Activated naive CD4-positive, alpha-beta T cell treated with anti-CD3 and anti-CD28 coated beads for 36 hours (primary cell): ENCODE data around the gene ROBO3. TPM values are rescaled to one million over a fixed set of nuclear protein-coding genes. Genes with fewer than 3 reads are reported as not detected.

Experiments
- CTCF ChIA-PET: fragments of 350-600 bp; sonication (Branson Sonifier 250); formaldehyde crosslinking; loops from one replicate; lab custom pipeline; 2021; ENCODE audit warnings: antibody characterized with exemption; lab: Charles Lee
- DNase-seq: peaks from one replicate; pipeline ENCODE4 v3.0.0-alpha.2; 2020
- H3K27ac Mint-ChIP-seq: one replicate; pipeline ENCODE4 v1.8.0; 2021; ENCODE audit warnings: mild to moderate bottlenecking, mixed read lengths
- H3K27me3 Mint-ChIP-seq: one replicate; pipeline ENCODE4 v1.8.0; 2021; ENCODE audit warnings: low read depth, mixed read lengths
- H3K36me3 Mint-ChIP-seq: one replicate; pipeline ENCODE4 v1.8.0; 2021; ENCODE audit warnings: low read depth, mixed read lengths
- H3K4me1 Mint-ChIP-seq: one replicate; pipeline ENCODE4 v1.8.0; 2021; ENCODE audit warnings: low read depth, mixed read lengths
- H3K4me3 Mint-ChIP-seq: one replicate; pipeline ENCODE4 v1.8.0; 2021; ENCODE audit warnings: mild to moderate bottlenecking, moderate library complexity, mixed read lengths
- H3K9me3 Mint-ChIP-seq: one replicate; pipeline ENCODE4 v1.8.0; 2021; ENCODE audit warnings: mixed read lengths
- intact Hi-C: fragments of 100-400 bp; cut with micrococcal nuclease; formaldehyde crosslinking; loops from one replicate; pipeline ENCODE4 v1.15.1; 2023
- total RNA-seq, 2 experiments: library from RNA; stranded (reverse); gene quantifications; one replicate each; pipeline ENCODE4 v1.2.3, GENCODE V29; 2021

The ROBO3 gene
- total RNA-seq, 2 experiments from 2014 or later = 24.2 to 24.5 TPM

- H3K4me1 Mint-ChIP-seq = peaks cover 8% of the 10 kb centered on the region
- H3K9me3 Mint-ChIP-seq = no peaks in the 10 kb centered on the region
- intact Hi-C loops = no loop called here
- DNase-seq = no peak
- H3K27ac Mint-ChIP-seq = no peak overlapping the region
- CTCF ChIA-PET = no interaction called here
- H3K4me3 Mint-ChIP-seq = no peak overlapping the region
- no peaks in the 10 kb centered on the region for H3K36me3 Mint-ChIP-seq
- H3K27me3 Mint-ChIP-seq = peaks cover 6% of the 10 kb centered on the region
These were observed 31.0 kb downstream of the ROBO3 start for GRCh38 chr11:124896071-124896750.

GRCh38 chr11:124896821-124897391 lies 31.7 kb downstream of the ROBO3 start:
- Mint-ChIP-seq H3K4me1 (peaks cover 8% of the 10 kb centered on the region), H3K27me3 (peaks cover 7% of the 10 kb centered on the region), H3K36me3 (no peaks in the 10 kb centered on the region), H3K4me3 (no peak overlapping the region), H3K27ac (no peak overlapping the region), H3K9me3 (no peaks in the 10 kb centered on the region)
- intact Hi-C loops = no loop called here
- CTCF ChIA-PET = no interaction called here
- DNase-seq = no peak

GRCh38 chr11:124897674-124898262 lies 32.5 kb downstream of the ROBO3 start, which contains the start of gene ROBO4:
ROBO4 (minus strand) TSS chr11:124897865; CDS start chr11:124897795, 70 bp downstream.
- H3K27ac Mint-ChIP-seq = no peak within 1 kb of the TSS
- H3K27me3 Mint-ChIP-seq = peaks cover 7% of the 10 kb centered on the region
- no peak for DNase-seq
- H3K9me3 Mint-ChIP-seq = no peaks in the 10 kb centered on the region
- CTCF ChIA-PET = interaction anchor here (1.2 kb wide), 2 partner anchors 13 to 15 kb away, joined by 3 read pairs; no protein-coding TSS in a partner anchor
- H3K4me1 Mint-ChIP-seq = peaks cover 8% of the 10 kb centered on the region
- intact Hi-C loops = no loop called here
- H3K36me3 Mint-ChIP-seq = no peaks in the 10 kb centered on the region
- H3K4me3 Mint-ChIP-seq = no peak within 1 kb of the TSS

GRCh38 chr11:124898263-124898680 lies 33.0 kb downstream of the ROBO3 start:
- no peak for DNase-seq
- peaks cover 6% of the 10 kb centered on the region for H3K4me1 Mint-ChIP-seq
- no peak overlapping the region for H3K27ac Mint-ChIP-seq
- H3K4me3 Mint-ChIP-seq = no peak overlapping the region
- peaks cover 7% of the 10 kb centered on the region for H3K27me3 Mint-ChIP-seq
- no peaks in the 10 kb centered on the region for H3K36me3 Mint-ChIP-seq
- CTCF ChIA-PET = interaction anchor here (1.2 kb wide), 2 partner anchors 14 kb away, joined by 3 read pairs; no protein-coding TSS in a partner anchor
- H3K9me3 Mint-ChIP-seq = no peaks in the 10 kb centered on the region
- intact Hi-C loops = no loop called here

GRCh38 chr11:124898711-124899110 lies 33.5 kb downstream of the ROBO3 start:
- Mint-ChIP-seq H3K9me3 (no peaks in the 10 kb centered on the region), H3K4me1 (peaks cover 6% of the 10 kb centered on the region), H3K36me3 (no peaks in the 10 kb centered on the region), H3K27me3 (peaks cover 7% of the 10 kb centered on the region), H3K27ac (no peak overlapping the region), H3K4me3 (no peak overlapping the region)
- intact Hi-C loops = no loop called here
- CTCF ChIA-PET = interaction anchor here (1.2 kb wide), 2 partner anchors 14 kb away, joined by 3 read pairs; no protein-coding TSS in a partner anchor
- DNase-seq = no peak

- Mint-ChIP-seq H3K4me1 (peaks cover 6% of the 10 kb centered on the region), H3K36me3 (no peaks in the 10 kb centered on the region), H3K9me3 (no peaks in the 10 kb centered on the region), H3K4me3 (no peak overlapping the region), H3K27ac (no peak overlapping the region), H3K27me3 (peaks cover 8% of the 10 kb centered on the region)
- CTCF ChIA-PET = interaction anchor here (0.8 kb wide), 1 partner anchor 11 kb away, joined by 3 read pairs; no protein-coding TSS in a partner anchor
- intact Hi-C loops = no loop called here
- DNase-seq = no peak
These were observed 34.3 kb downstream of the ROBO3 start for GRCh38 chr11:124899383-124900145.

- peaks cover 6% of the 10 kb centered on the region for H3K4me1 Mint-ChIP-seq
- DNase-seq = no peak
- CTCF ChIA-PET = no interaction called here
- no peak overlapping the region for H3K27ac Mint-ChIP-seq
- H3K27me3 Mint-ChIP-seq = peaks cover 10% of the 10 kb centered on the region
- intact Hi-C loops = no loop called here
- H3K4me3 Mint-ChIP-seq = no peak overlapping the region
- no peaks in the 10 kb centered on the region for H3K36me3 Mint-ChIP-seq
- no peaks in the 10 kb centered on the region for H3K9me3 Mint-ChIP-seq
These were observed 35.2 kb downstream of the ROBO3 start for GRCh38 chr11:124900464-124900863.

GRCh38 chr11:124902616-124903015 lies 37.4 kb downstream of the ROBO3 start:
- intact Hi-C loops = no loop called here
- peaks cover 3% of the 10 kb centered on the region for H3K4me1 Mint-ChIP-seq
- no peak for DNase-seq
- H3K27me3 Mint-ChIP-seq = peaks cover 7% of the 10 kb centered on the region
- no peak overlapping the region for H3K27ac Mint-ChIP-seq
- H3K4me3 Mint-ChIP-seq = no peak overlapping the region
- H3K36me3 Mint-ChIP-seq = no peaks in the 10 kb centered on the region
- CTCF ChIA-PET = interaction anchor here (0.7 to 0.9 kb wide), 2 partner anchors 11 to 500 kb away, joined by 3 read pairs; no protein-coding TSS in a partner anchor
- no peaks in the 10 kb centered on the region for H3K9me3 Mint-ChIP-seq

- intact Hi-C loops = no loop called here
- DNase-seq = no peak
- peaks cover 4% of the 10 kb centered on the region for H3K36me3 Mint-ChIP-seq
- no peak overlapping the region for H3K27ac Mint-ChIP-seq
- peaks cover 2% of the 10 kb centered on the region for H3K4me1 Mint-ChIP-seq
- H3K27me3 Mint-ChIP-seq = no peaks in the 10 kb centered on the region
- H3K4me3 Mint-ChIP-seq = no peak overlapping the region
- CTCF ChIA-PET = interaction anchor here (0.6 to 2.1 kb wide), 4 partner anchors 77 to 227 kb away, joined by 3 to 6 read pairs (median 3); no protein-coding TSS in a partner anchor
- H3K9me3 Mint-ChIP-seq = peaks cover 12% of the 10 kb centered on the region
These were observed 50.5 kb downstream of the ROBO3 start for GRCh38 chr11:124915541-124916369.

- Mint-ChIP-seq H3K4me3 (no peak overlapping the region), H3K27ac (no peak overlapping the region), H3K27me3 (no peaks in the 10 kb centered on the region), H3K36me3 (peaks cover 4% of the 10 kb centered on the region), H3K4me1 (peaks cover 3% of the 10 kb centered on the region), H3K9me3 (peaks cover 12% of the 10 kb centered on the region)
- DNase-seq = no peak
- intact Hi-C loops = no loop called here
- CTCF ChIA-PET = interaction anchor here (0.6 to 2.1 kb wide), 3 partner anchors 76 to 226 kb away, joined by 3 to 6 read pairs (median 3); no protein-coding TSS in a partner anchor
These were observed 51.1 kb downstream of the ROBO3 start for GRCh38 chr11:124916370-124916710.

- H3K4me3 Mint-ChIP-seq = no peak overlapping the region
- H3K27ac Mint-ChIP-seq = no peak overlapping the region
- H3K4me1 Mint-ChIP-seq = peaks cover 3% of the 10 kb centered on the region
- intact Hi-C loops = no loop called here
- no peaks in the 10 kb centered on the region for H3K27me3 Mint-ChIP-seq
- peaks cover 6% of the 10 kb centered on the region for H3K9me3 Mint-ChIP-seq
- no peak for DNase-seq
- CTCF ChIA-PET = interaction anchor here (2.1 kb wide), 1 partner anchor 225 kb away, joined by 6 read pairs; no protein-coding TSS in a partner anchor
- no peaks in the 10 kb centered on the region for H3K36me3 Mint-ChIP-seq
These were observed 51.9 kb downstream of the ROBO3 start for GRCh38 chr11:124917115-124917637.
